Esophagus muscularis mucosa (tissue), 3 donors: ENCODE results near the gene DMXL2.

ENCODE experiments used
- CTCF ChIP-seq, 3 experiments: fragments of 200-600 bp in 2 of 3; fragments of 450-650 bp in 1 of 3; sonication (generic) in 2 of 3; IDR thresholded peaks; one replicate each; pipeline ENCODE4 v1.5.1; 2017 to 2019; ENCODE audit warnings: antibody characterized with exemption in 3 of 3, mild to moderate bottlenecking in 2 of 3, moderate library complexity in 1 of 3
- POLR2A ChIP-seq: fragments of 450-650 bp; IDR thresholded peaks from one replicate; pipeline ENCODE4 v1.6.1; 2017; ENCODE audit warnings: antibody characterized with exemption, moderate library complexity, mild to moderate bottlenecking, low read depth
- POLR2AphosphoS5 ChIP-seq, 2 donors: sonication (generic); formaldehyde crosslinking; IDR thresholded peaks; one replicate each; pipeline ENCODE4 v1.6.1; 2017; ENCODE audit warnings: antibody characterized with exemption in 2 of 2

- TF ChIP-seq CTCF (IDR thresholded peaks at IDR 0.05) (no peak), POLR2AphosphoS5 (IDR thresholded peaks at IDR 0.05) (no peak), POLR2A (no peak)
Observed at GRCh38 chr15:51561271-51561670, 61.3 kb downstream of the DMXL2 start.
